ENCODE data around the gene SCGB1C2. TPM values are rescaled to one million over a fixed set of nuclear protein-coding genes. Genes with fewer than 3 reads are reported as not detected.

Gene SCGB1C2
- total and polyA plus RNA-seq, 9 donors, result 0.68 TPM; not detected in 8

GRCh38 chr17:171871-172270, 34.5 kb downstream of the SCGB1C2 start:
- H3K36me3 ChIP-seq (ENCODE audit: control insufficient read depth, insufficient read depth, low read length), result no peaks in the 10 kb centered on the region

GRCh38 chr17:172401-172800, 35.0 kb downstream of the SCGB1C2 start:
- Histone ChIP-seq H3K27me3 (ENCODE audit: control insufficient read depth, insufficient read depth, low read length) (peaks cover 5% of the 10 kb centered on the region), H3K4me1 (ENCODE audit: control insufficient read depth, insufficient read depth, low read length) (peaks cover 7% of the 10 kb centered on the region), H3K9me3 (replicated peaks; ENCODE audit: control insufficient read depth, low read depth, low read length) (no peaks in the 10 kb centered on the region), H3K27ac (ENCODE audit: low read length) (no peak overlapping the region), H3K4me3 (ENCODE audit: low read length) (no peak overlapping the region), H3K36me3 (ENCODE audit: control insufficient read depth, insufficient read depth, low read length) (no peaks in the 10 kb centered on the region)
- no peak for DNase-seq
- WGBS (ENCODE audit: insufficient coverage), result 85% methylated on average over 9 of the region's 11 CpGs

More at GRCh38 chr17:171871-172270, 34.5 kb downstream of the SCGB1C2 start:
- DNase-seq, result no peak
- Histone ChIP-seq H3K4me1 (ENCODE audit: control insufficient read depth, insufficient read depth, low read length) (peaks cover 7% of the 10 kb centered on the region), H3K27ac (ENCODE audit: low read length) (no peak overlapping the region), H3K27me3 (ENCODE audit: control insufficient read depth, insufficient read depth, low read length) (peaks cover 4% of the 10 kb centered on the region), H3K9me3 (replicated peaks; ENCODE audit: control insufficient read depth, low read depth, low read length) (no peaks in the 10 kb centered on the region), H3K4me3 (ENCODE audit: low read length) (no peak overlapping the region)
- WGBS (ENCODE audit: insufficient coverage), result 84% methylated on average over 10 of the region's 13 CpGs

- Histone ChIP-seq H3K36me3 (ENCODE audit: control insufficient read depth, insufficient read depth, low read length) (no peaks in the 10 kb centered on the region), H3K4me1 (ENCODE audit: control insufficient read depth, insufficient read depth, low read length) (peaks cover 7% of the 10 kb centered on the region), H3K9me3 (replicated peaks; ENCODE audit: control insufficient read depth, low read depth, low read length) (no peaks in the 10 kb centered on the region), H3K27me3 (ENCODE audit: control insufficient read depth, insufficient read depth, low read length) (peaks cover 15% of the 10 kb centered on the region), H3K4me3 (ENCODE audit: low read length) (no peak overlapping the region), H3K27ac (ENCODE audit: low read length) (no peak overlapping the region)
- DNase-seq, result peak; percentile 51
- WGBS (ENCODE audit: insufficient coverage), result 50% methylated on average over 7 of the region's 10 CpGs
Measured at GRCh38 chr17:173166-173911, 36.0 kb downstream of the SCGB1C2 start.

- DNase-seq, result no peak
- H3K36me3 ChIP-seq (ENCODE audit: control insufficient read depth, insufficient read depth, low read length), result no peaks in the 10 kb centered on the region
- H3K4me3 ChIP-seq (ENCODE audit: low read length), result no peak overlapping the region
- H3K4me1 ChIP-seq (ENCODE audit: control insufficient read depth, insufficient read depth, low read length), result peaks cover 29% of the 10 kb centered on the region
- H3K27me3 ChIP-seq (ENCODE audit: control insufficient read depth, insufficient read depth, low read length), result peaks cover 40% of the 10 kb centered on the region
- H3K9me3 ChIP-seq (replicated peaks; ENCODE audit: control insufficient read depth, low read depth, low read length), result no peaks in the 10 kb centered on the region
- 67% methylated on average over 1 of the region's 3 CpGs for WGBS (ENCODE audit: insufficient coverage)
- no peak overlapping the region for H3K27ac ChIP-seq (ENCODE audit: low read length)
Measured at GRCh38 chr17:177155-177554, 39.8 kb downstream of the SCGB1C2 start.

GRCh38 chr17:177762-178161, 40.4 kb downstream of the SCGB1C2 start:
- 80% methylated on average over 1 of the region's 6 CpGs for WGBS (ENCODE audit: insufficient coverage)
- Histone ChIP-seq H3K4me1 (ENCODE audit: control insufficient read depth, insufficient read depth, low read length) (peaks cover 34% of the 10 kb centered on the region), H3K27ac (ENCODE audit: low read length) (no peak overlapping the region), H3K4me3 (ENCODE audit: low read length) (no peak overlapping the region), H3K36me3 (ENCODE audit: control insufficient read depth, insufficient read depth, low read length) (no peaks in the 10 kb centered on the region), H3K27me3 (ENCODE audit: control insufficient read depth, insufficient read depth, low read length) (peaks cover 46% of the 10 kb centered on the region), H3K9me3 (replicated peaks; ENCODE audit: control insufficient read depth, low read depth, low read length) (no peaks in the 10 kb centered on the region)
- no peak for DNase-seq

- Histone ChIP-seq H3K4me3 (ENCODE audit: low read length) (no peak overlapping the region), H3K27me3 (ENCODE audit: control insufficient read depth, insufficient read depth, low read length) (peaks cover 47% of the 10 kb centered on the region), H3K4me1 (ENCODE audit: control insufficient read depth, insufficient read depth, low read length) (peaks cover 34% of the 10 kb centered on the region), H3K36me3 (ENCODE audit: control insufficient read depth, insufficient read depth, low read length) (no peaks in the 10 kb centered on the region), H3K27ac (ENCODE audit: low read length) (no peak overlapping the region), H3K9me3 (replicated peaks; ENCODE audit: control insufficient read depth, low read depth, low read length) (no peaks in the 10 kb centered on the region)
- WGBS (ENCODE audit: insufficient coverage), result 61% methylated on average over 9 of the region's 12 CpGs
- no peak for DNase-seq
Measured at GRCh38 chr17:178292-179065, 41.1 kb downstream of the SCGB1C2 start.

GRCh38 chr17:179066-179432, 41.7 kb downstream of the SCGB1C2 start:
- Histone ChIP-seq H3K4me1 (ENCODE audit: control insufficient read depth, insufficient read depth, low read length) (peaks cover 34% of the 10 kb centered on the region), H3K36me3 (ENCODE audit: control insufficient read depth, insufficient read depth, low read length) (no peaks in the 10 kb centered on the region), H3K27ac (ENCODE audit: low read length) (no peak overlapping the region), H3K4me3 (ENCODE audit: low read length) (no peak overlapping the region), H3K27me3 (ENCODE audit: control insufficient read depth, insufficient read depth, low read length) (peaks cover 53% of the 10 kb centered on the region), H3K9me3 (replicated peaks; ENCODE audit: control insufficient read depth, low read depth, low read length) (no peaks in the 10 kb centered on the region)
- 78% methylated on average over 5 of the region's 5 CpGs for WGBS (ENCODE audit: insufficient coverage)
- no peak for DNase-seq

- 11% methylated on average over 26 of the region's 32 CpGs for WGBS (ENCODE audit: insufficient coverage)
- H3K9me3 ChIP-seq (replicated peaks; ENCODE audit: control insufficient read depth, low read depth, low read length), result no peaks in the 10 kb centered on the region
- peaks cover 34% of the 10 kb centered on the region for H3K4me1 ChIP-seq (ENCODE audit: control insufficient read depth, insufficient read depth, low read length)
- no peak for DNase-seq
- peaks cover 60% of the 10 kb centered on the region for H3K27me3 ChIP-seq (ENCODE audit: control insufficient read depth, insufficient read depth, low read length)
- no peak overlapping the region for H3K27ac ChIP-seq (ENCODE audit: low read length)
- peak overlapping the region; percentile 26 for H3K4me3 ChIP-seq (ENCODE audit: low read length)
- H3K36me3 ChIP-seq (ENCODE audit: control insufficient read depth, insufficient read depth, low read length), result no peaks in the 10 kb centered on the region
Measured at GRCh38 chr17:179781-180380, 42.5 kb downstream of the SCGB1C2 start.

GRCh38 chr17:180381-181244, 43.2 kb downstream of the SCGB1C2 start:
- peaks cover 60% of the 10 kb centered on the region for H3K27me3 ChIP-seq (ENCODE audit: control insufficient read depth, insufficient read depth, low read length)
- no peak overlapping the region for H3K27ac ChIP-seq (ENCODE audit: low read length)

More at GRCh38 chr17:180381-181244, 43.2 kb downstream of the SCGB1C2 start:
- DNase-seq, result peak; percentile 48
- H3K36me3 ChIP-seq (ENCODE audit: control insufficient read depth, insufficient read depth, low read length), result no peaks in the 10 kb centered on the region
- peak overlapping the region; percentile 28 for H3K4me3 ChIP-seq (ENCODE audit: low read length)
- H3K4me1 ChIP-seq (ENCODE audit: control insufficient read depth, insufficient read depth, low read length), result peaks cover 34% of the 10 kb centered on the region
- H3K9me3 ChIP-seq (replicated peaks; ENCODE audit: control insufficient read depth, low read depth, low read length), result no peaks in the 10 kb centered on the region
- WGBS (ENCODE audit: insufficient coverage), result under 1% methylated on average over 112 of the region's 112 CpGs

Data from muscle of leg (tissue), 11 donors.